ENCODE results near the gene NAA80.

DNA sequence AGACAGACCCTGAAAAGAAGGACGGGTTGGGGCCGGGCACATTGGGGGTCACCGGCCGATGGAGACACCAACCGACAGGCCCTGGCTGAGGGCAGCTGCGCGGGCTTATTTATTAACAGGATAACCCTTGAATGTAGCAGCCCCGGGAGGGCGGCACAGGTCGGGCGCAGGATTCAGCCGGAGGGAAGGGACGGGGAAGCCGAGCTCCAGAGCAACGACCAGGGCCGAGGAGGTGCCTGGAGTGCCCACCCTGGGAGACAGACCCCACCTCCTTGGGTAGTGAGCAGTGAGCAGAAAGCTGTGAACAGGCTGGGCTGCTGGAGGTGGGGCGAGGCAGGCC lies 22.5 kb downstream of the NAA80 start:
- TF ChIP-seq, protein P1, sequence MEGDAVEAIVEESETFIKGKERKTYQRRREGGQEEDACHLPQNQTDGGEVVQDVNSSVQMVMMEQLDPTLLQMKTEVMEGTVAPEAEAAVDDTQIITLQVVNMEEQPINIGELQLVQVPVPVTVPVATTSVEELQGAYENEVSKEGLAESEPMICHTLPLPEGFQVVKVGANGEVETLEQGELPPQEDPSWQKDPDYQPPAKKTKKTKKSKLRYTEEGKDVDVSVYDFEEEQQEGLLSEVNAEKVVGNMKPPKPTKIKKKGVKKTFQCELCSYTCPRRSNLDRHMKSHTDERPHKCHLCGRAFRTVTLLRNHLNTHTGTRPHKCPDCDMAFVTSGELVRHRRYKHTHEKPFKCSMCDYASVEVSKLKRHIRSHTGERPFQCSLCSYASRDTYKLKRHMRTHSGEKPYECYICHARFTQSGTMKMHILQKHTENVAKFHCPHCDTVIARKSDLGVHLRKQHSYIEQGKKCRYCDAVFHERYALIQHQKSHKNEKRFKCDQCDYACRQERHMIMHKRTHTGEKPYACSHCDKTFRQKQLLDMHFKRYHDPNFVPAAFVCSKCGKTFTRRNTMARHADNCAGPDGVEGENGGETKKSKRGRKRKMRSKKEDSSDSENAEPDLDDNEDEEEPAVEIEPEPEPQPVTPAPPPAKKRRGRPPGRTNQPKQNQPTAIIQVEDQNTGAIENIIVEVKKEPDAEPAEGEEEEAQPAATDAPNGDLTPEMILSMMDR (IDR thresholded peaks at IDR 0.05; ENCODE audit: low read depth, low read length) = no peak
- TF ChIP-seq EZH2phosphoT487 (IDR thresholded peaks at IDR 0.05; ENCODE audit: low read depth) = no peak

Data from OCI-LY3 (cell line).